ENCODE results near the gene SUGCT. TPM values are rescaled to one million over a fixed set of nuclear protein-coding genes. Genes with fewer than 3 reads are reported as not detected.

Gene SUGCT
- total and polyA plus RNA-seq, 2 of the 13 experiments (the other 11 are each of a cell fraction or from before 2014, with no cell fraction given), result 10.1 to 22.2 TPM

DNA sequence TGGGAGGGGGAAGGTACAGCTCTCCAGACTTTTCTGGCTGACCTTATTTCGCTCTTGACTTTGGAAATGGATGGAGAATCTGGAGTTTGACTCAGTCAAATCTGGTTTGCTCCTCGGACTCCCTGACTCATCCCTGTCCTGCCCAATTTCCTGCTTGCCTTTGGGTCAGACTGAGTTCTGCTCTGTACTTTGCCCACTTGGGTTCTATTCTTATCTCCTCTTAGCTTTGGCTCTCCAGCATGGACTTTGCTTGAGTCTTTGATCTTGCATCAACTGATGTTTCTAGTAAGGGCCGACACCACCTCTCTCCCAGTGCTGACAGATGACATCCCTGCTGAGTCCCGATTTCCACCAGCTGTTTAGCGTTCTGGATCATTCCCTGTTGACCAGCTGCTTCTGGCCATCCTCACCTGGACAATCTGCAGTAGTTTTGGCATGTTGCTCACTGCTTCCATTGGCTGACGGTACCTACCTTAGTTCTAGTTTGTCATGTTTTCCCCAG is 335.3 kb downstream of the SUGCT start (continued):
- TF ChIP-seq, protein P1, sequence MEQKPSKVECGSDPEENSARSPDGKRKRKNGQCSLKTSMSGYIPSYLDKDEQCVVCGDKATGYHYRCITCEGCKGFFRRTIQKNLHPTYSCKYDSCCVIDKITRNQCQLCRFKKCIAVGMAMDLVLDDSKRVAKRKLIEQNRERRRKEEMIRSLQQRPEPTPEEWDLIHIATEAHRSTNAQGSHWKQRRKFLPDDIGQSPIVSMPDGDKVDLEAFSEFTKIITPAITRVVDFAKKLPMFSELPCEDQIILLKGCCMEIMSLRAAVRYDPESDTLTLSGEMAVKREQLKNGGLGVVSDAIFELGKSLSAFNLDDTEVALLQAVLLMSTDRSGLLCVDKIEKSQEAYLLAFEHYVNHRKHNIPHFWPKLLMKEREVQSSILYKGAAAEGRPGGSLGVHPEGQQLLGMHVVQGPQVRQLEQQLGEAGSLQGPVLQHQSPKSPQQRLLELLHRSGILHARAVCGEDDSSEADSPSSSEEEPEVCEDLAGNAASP (CRISPR knock-in tag; IDR thresholded peaks at IDR 0.05; ENCODE audit: borderline replicate concordance), result 0 out of 2 replicates have a peak, but pooled peaks have one; percentile 51
- TF ChIP-seq YEATS4 (CRISPR knock-in tag; IDR thresholded peaks at IDR 0.05; ENCODE audit: borderline replicate concordance) (peak; percentile 22; the same call in 1 of the 2 replicates), MZF1 (CRISPR knock-in tag; IDR thresholded peaks at IDR 0.05; ENCODE audit: borderline replicate concordance) (no peak), ZNF256 (CRISPR knock-in tag; conservative IDR thresholded peaks at IDR 0.05) (no peak), PHF20 (CRISPR knock-in tag; IDR thresholded peaks at IDR 0.05) (no peak), RNF2 (conservative IDR thresholded peaks at IDR 0.05; ENCODE audit: low read depth) (no peak), SYNCRIP (IDR thresholded peaks at IDR 0.05; ENCODE audit: insufficient read depth, low read depth, low read length) (no peak), ZSCAN30 (CRISPR knock-in tag; IDR thresholded peaks at IDR 0.05) (no peak), EZH2 (conservative IDR thresholded peaks at IDR 0.05; ENCODE audit: low read depth, low read length) (no peak), EP300 (IDR thresholded peaks at IDR 0.05; ENCODE audit: low read depth in 2 of 2, low read length in 2 of 2) (peak in 1 of 2 experiments; percentile 79; a peak in 3 of 4 replicates), EP300 (CRISPR knock-in tag; IDR thresholded peaks at IDR 0.05; ENCODE audit: borderline replicate concordance) (peak; percentile 48; the same call in 1 of the 2 replicates), ZNF570 (CRISPR knock-in tag; IDR thresholded peaks at IDR 0.05; ENCODE audit: borderline replicate concordance) (no peak), SOX6 (IDR thresholded peaks at IDR 0.05) (no peak), SOX6 (CRISPR knock-in tag; IDR thresholded peaks at IDR 0.05) (peak; percentile 78), EEA1 (CRISPR knock-in tag; IDR thresholded peaks at IDR 0.05; ENCODE audit: borderline replicate concordance) (no peak), ZSCAN22 (CRISPR knock-in tag; IDR thresholded peaks at IDR 0.05) (no peak), RFXANK (CRISPR knock-in tag; IDR thresholded peaks at IDR 0.05) (no peak), KDM1A (CRISPR knock-in tag; IDR thresholded peaks at IDR 0.05) (peak; percentile 73), MAZ (IDR thresholded peaks at IDR 0.05; ENCODE audit: borderline replicate concordance, low read depth, low read length) (no peak), MAZ (CRISPR knock-in tag; IDR thresholded peaks at IDR 0.05; ENCODE audit: low read depth) (no peak), ZSCAN29 (CRISPR knock-in tag; conservative IDR thresholded peaks at IDR 0.05) (0 out of 2 replicates have a peak, but pooled peaks have one; percentile 26)
- TF ChIP-seq, protein P2, sequence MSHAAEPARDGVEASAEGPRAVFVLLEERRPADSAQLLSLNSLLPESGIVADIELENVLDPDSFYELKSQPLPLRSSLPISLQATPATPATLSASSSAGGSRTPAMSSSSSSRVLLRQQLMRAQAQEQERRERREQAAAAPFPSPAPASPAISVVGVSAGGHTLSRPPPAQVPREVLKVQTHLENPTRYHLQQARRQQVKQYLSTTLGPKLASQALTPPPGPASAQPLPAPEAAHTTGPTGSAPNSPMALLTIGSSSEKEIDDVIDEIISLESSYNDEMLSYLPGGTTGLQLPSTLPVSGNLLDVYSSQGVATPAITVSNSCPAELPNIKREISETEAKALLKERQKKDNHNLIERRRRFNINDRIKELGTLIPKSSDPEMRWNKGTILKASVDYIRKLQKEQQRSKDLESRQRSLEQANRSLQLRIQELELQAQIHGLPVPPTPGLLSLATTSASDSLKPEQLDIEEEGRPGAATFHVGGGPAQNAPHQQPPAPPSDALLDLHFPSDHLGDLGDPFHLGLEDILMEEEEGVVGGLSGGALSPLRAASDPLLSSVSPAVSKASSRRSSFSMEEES (CRISPR knock-in tag; IDR thresholded peaks at IDR 0.05), result 0 out of 2 replicates have a peak, but pooled peaks have one; percentile 25
- TF ChIP-seq, protein P3, sequence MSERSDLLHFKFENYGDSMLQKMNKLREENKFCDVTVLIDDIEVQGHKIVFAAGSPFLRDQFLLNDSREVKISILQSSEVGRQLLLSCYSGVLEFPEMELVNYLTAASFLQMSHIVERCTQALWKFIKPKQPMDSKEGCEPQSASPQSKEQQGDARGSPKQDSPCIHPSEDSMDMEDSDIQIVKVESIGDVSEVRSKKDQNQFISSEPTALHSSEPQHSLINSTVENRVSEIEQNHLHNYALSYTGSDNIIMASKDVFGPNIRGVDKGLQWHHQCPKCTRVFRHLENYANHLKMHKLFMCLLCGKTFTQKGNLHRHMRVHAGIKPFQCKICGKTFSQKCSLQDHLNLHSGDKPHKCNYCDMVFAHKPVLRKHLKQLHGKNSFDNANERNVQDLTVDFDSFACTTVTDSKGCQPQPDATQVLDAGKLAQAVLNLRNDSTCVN (CRISPR knock-in tag; IDR thresholded peaks at IDR 0.05; ENCODE audit: borderline replicate concordance), result peak; percentile 97
- TF ChIP-seq, protein P4, sequence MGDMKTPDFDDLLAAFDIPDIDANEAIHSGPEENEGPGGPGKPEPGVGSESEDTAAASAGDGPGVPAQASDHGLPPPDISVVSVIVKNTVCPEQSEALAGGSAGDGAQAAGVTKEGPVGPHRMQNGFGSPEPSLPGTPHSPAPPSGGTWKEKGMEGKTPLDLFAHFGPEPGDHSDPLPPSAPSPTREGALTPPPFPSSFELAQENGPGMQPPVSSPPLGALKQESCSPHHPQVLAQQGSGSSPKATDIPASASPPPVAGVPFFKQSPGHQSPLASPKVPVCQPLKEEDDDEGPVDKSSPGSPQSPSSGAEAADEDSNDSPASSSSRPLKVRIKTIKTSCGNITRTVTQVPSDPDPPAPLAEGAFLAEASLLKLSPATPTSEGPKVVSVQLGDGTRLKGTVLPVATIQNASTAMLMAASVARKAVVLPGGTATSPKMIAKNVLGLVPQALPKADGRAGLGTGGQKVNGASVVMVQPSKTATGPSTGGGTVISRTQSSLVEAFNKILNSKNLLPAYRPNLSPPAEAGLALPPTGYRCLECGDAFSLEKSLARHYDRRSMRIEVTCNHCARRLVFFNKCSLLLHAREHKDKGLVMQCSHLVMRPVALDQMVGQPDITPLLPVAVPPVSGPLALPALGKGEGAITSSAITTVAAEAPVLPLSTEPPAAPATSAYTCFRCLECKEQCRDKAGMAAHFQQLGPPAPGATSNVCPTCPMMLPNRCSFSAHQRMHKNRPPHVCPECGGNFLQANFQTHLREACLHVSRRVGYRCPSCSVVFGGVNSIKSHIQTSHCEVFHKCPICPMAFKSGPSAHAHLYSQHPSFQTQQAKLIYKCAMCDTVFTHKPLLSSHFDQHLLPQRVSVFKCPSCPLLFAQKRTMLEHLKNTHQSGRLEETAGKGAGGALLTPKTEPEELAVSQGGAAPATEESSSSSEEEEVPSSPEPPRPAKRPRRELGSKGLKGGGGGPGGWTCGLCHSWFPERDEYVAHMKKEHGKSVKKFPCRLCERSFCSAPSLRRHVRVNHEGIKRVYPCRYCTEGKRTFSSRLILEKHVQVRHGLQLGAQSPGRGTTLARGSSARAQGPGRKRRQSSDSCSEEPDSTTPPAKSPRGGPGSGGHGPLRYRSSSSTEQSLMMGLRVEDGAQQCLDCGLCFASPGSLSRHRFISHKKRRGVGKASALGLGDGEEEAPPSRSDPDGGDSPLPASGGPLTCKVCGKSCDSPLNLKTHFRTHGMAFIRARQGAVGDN (CRISPR knock-in tag; IDR thresholded peaks at IDR 0.05), result peak; percentile 9; the same call in 1 of the 2 replicates
